SK-N-SH treated with all-trans-retinoic acid at 6 μM for 48 hours (cell line): Measurements from ENCODE around the gene CACNA1A.

Source experiments
- ATAC-seq: fragments of 200-7000 bp; cut with Tn5 transposase; 3 replicates; pipeline ENCODE4 v1.9.1; 2020; ENCODE audit warnings: mild to moderate bottlenecking, moderate library complexity
- ARNTL ChIP-seq: fragments of 450-650 bp; formaldehyde crosslinking; IDR thresholded peaks from 2 replicates; pipeline ENCODE4 v1.5.0; 2020; ENCODE audit warnings: low read depth, mild to moderate bottlenecking, moderate library complexity, borderline replicate concordance
- BACH2 ChIP-seq: fragments of 250-450 bp; sonication (Bioruptor Pico); IDR thresholded peaks from 2 replicates; pipeline ENCODE4 v1.9.0; 2021; ENCODE audit warnings: mild to moderate bottlenecking, borderline replicate concordance
- CREB5 ChIP-seq: fragments of 250-450 bp; sonication (Bioruptor Pico); IDR thresholded peaks from 2 replicates; pipeline ENCODE4 v1.5.1; 2020; ENCODE audit warnings: low read depth, mild to moderate bottlenecking, moderate library complexity
- CSDC2 ChIP-seq: fragments of 250-450 bp; sonication (Bioruptor Pico); IDR thresholded peaks from 2 replicates; pipeline ENCODE4 v1.5.0; 2020; ENCODE audit warnings: mild to moderate bottlenecking, moderate library complexity
- CSRNP3 ChIP-seq: fragments of 250-450 bp; sonication (Bioruptor Pico); IDR thresholded peaks from 2 replicates; pipeline ENCODE4 v1.5.1; 2021; ENCODE audit warnings: mild to moderate bottlenecking, moderate library complexity
- GLIS3 ChIP-seq: fragments of 250-450 bp; sonication (Bioruptor Pico); IDR thresholded peaks from 2 replicates; pipeline ENCODE4 v1.5.0; 2020; ENCODE audit warnings: mild to moderate bottlenecking, moderate library complexity
- ISL1 ChIP-seq: fragments of 250-450 bp; sonication (Bioruptor Pico); IDR thresholded peaks from 2 replicates; pipeline ENCODE4 v2.1.2; 2022; ENCODE audit warnings: mild to moderate bottlenecking, moderate library complexity
- OSR1 ChIP-seq: fragments of 250-450 bp; sonication (Bioruptor Pico); IDR thresholded peaks from 2 replicates; pipeline ENCODE4 v1.8.0; 2022; ENCODE audit warnings: moderate library complexity, mild to moderate bottlenecking, inconsistent platforms
- PATZ1 ChIP-seq: fragments of 250-450 bp; sonication (Bioruptor Pico); IDR thresholded peaks from 2 replicates; pipeline ENCODE4 v1.8.0; 2020; ENCODE audit warnings: mild to moderate bottlenecking, moderate library complexity, borderline replicate concordance
- POU6F1 ChIP-seq: fragments of 250-450 bp; sonication (Bioruptor Pico); IDR thresholded peaks from 2 replicates; pipeline ENCODE4 v1.8.0; 2021; ENCODE audit warnings: low read depth, mild to moderate bottlenecking, moderate library complexity, borderline replicate concordance
- RARB ChIP-seq: fragments of 250-450 bp; sonication (Bioruptor Pico); IDR thresholded peaks from 2 replicates; pipeline ENCODE4 v1.8.0; 2021; ENCODE audit warnings: mild to moderate bottlenecking, moderate library complexity
- SNAI2 ChIP-seq: fragments of 250-450 bp; sonication (Bioruptor Pico); IDR thresholded peaks from 2 replicates; pipeline ENCODE4 v1.5.0; 2020; ENCODE audit warnings: mild to moderate bottlenecking, moderate library complexity
- TCF4 ChIP-seq: fragments of 250-450 bp; sonication (Bioruptor Pico); IDR thresholded peaks from 2 replicates; pipeline ENCODE4 v1.8.0; 2021; ENCODE audit warnings: mild to moderate bottlenecking, moderate library complexity, borderline replicate concordance
- TOX ChIP-seq: fragments of 250-450 bp; sonication (Bioruptor Pico); IDR thresholded peaks from 2 replicates; pipeline ENCODE4 v1.8.0; 2021; ENCODE audit warnings: mild to moderate bottlenecking, moderate library complexity, borderline replicate concordance
- TSHZ2 ChIP-seq: fragments of 250-450 bp; sonication (Bioruptor Pico); IDR thresholded peaks from 2 replicates; pipeline ENCODE4 v1.5.0; 2020; ENCODE audit warnings: mild to moderate bottlenecking, moderate library complexity
- ZC3H10 ChIP-seq: fragments of 250-450 bp; sonication (Bioruptor Pico); IDR thresholded peaks from 2 replicates; pipeline ENCODE4 v1.5.1; 2021; ENCODE audit warnings: mild to moderate bottlenecking, moderate library complexity
- ZFP3 ChIP-seq: fragments of 250-450 bp; sonication (Bioruptor Pico); IDR thresholded peaks from 2 replicates; pipeline ENCODE4 v1.5.0; 2020; ENCODE audit warnings: mild to moderate bottlenecking, moderate library complexity
- ZFP30 ChIP-seq: fragments of 450-650 bp; formaldehyde crosslinking; IDR thresholded peaks from 2 replicates; pipeline ENCODE4 v1.5.0; 2022; ENCODE audit warnings: mild to moderate bottlenecking, moderate library complexity
- ZNF565 ChIP-seq: fragments of 450-650 bp; formaldehyde crosslinking; conservative IDR thresholded peaks from 2 replicates; pipeline ENCODE4 v1.5.0; 2020; ENCODE audit warnings: low read depth, mild to moderate bottlenecking, moderate library complexity
- ZNF70 ChIP-seq: fragments of 450-650 bp; formaldehyde crosslinking; IDR thresholded peaks from 2 replicates; pipeline ENCODE4 v1.5.0; 2020; ENCODE audit warnings: mild to moderate bottlenecking, moderate library complexity

The CACNA1A gene

GRCh38 chr19:13353625-13354024 is 152.7 kb downstream of the CACNA1A start (continued):
- no peak for TF ChIP-seq CREB5 (CRISPR knock-in tag)

- no peak for TF ChIP-seq OSR1
- no peak for TF ChIP-seq CSRNP3
- no peak for TF ChIP-seq ARNTL (CRISPR knock-in tag)
- no peak for TF ChIP-seq BACH2 (CRISPR knock-in tag)
- no peak for TF ChIP-seq SNAI2
- no peak for TF ChIP-seq CREB5 (CRISPR knock-in tag)
- TF ChIP-seq ZNF565 (CRISPR knock-in tag), result no peak
- TF ChIP-seq TOX, result no peak
- no peak for TF ChIP-seq ISL1 (CRISPR knock-in tag)
- no peak for TF ChIP-seq ZFP3 (CRISPR knock-in tag)
- no peak for TF ChIP-seq RARB (CRISPR knock-in tag)
- TF ChIP-seq PATZ1 (CRISPR knock-in tag), result no peak
- TF ChIP-seq ZNF70 (CRISPR knock-in tag), result no peak
- TF ChIP-seq CSDC2 (CRISPR knock-in tag), result no peak
- no peak for TF ChIP-seq ZFP30 (CRISPR knock-in tag)
- TF ChIP-seq TCF4, result no peak
- no peak for TF ChIP-seq ZC3H10 (CRISPR knock-in tag)
- TF ChIP-seq, all 23 proteins: peak for 0
- ATAC-seq, result no peak
Measured at GRCh38 chr19:13350759-13351158, 155.5 kb downstream of the CACNA1A start.

- TF ChIP-seq ZC3H10 (CRISPR knock-in tag), result no peak
- TF ChIP-seq CSDC2 (CRISPR knock-in tag), result no peak
- no peak for TF ChIP-seq ZFP30 (CRISPR knock-in tag)
- TF ChIP-seq POU6F1 (CRISPR knock-in tag), result no peak
- no peak for TF ChIP-seq GLIS3 (CRISPR knock-in tag)
- TF ChIP-seq CREB5 (CRISPR knock-in tag), result no peak
- TF ChIP-seq ZNF70 (CRISPR knock-in tag), result no peak
- no peak for TF ChIP-seq ARNTL (CRISPR knock-in tag)
- TF ChIP-seq ZNF565 (CRISPR knock-in tag), result no peak
- TF ChIP-seq SNAI2, result no peak
- no peak for TF ChIP-seq BACH2 (CRISPR knock-in tag)
- TF ChIP-seq OSR1, result no peak
- no peak for TF ChIP-seq ISL1 (CRISPR knock-in tag)
- no peak for TF ChIP-seq TCF4
- TF ChIP-seq CSRNP3, result no peak
- no peak for TF ChIP-seq RARB (CRISPR knock-in tag)
- no peak for TF ChIP-seq TSHZ2 (CRISPR knock-in tag)
- no peak for ATAC-seq
Measured at GRCh38 chr19:13350072-13350471, 156.2 kb downstream of the CACNA1A start.
